ENCODE data around the gene LAMA3.

The LAMA3 gene

GRCh38 chr18:23945416-23946079, 256.3 kb downstream of the LAMA3 start:
- no peak for DNase-seq (ENCODE audit: extremely low read depth, low read depth)
- no peak for TF ChIP-seq CTCF (IDR thresholded peaks at IDR 0.05; ENCODE audit: low read depth, low read length)

GRCh38 chr18:23949863-23950262, 260.6 kb downstream of the LAMA3 start:
- no peak for DNase-seq (ENCODE audit: extremely low read depth, low read depth)
- TF ChIP-seq CTCF (IDR thresholded peaks at IDR 0.05; ENCODE audit: low read depth, low read length): no peak

GRCh38 chr18:23950644-23951043, 261.4 kb downstream of the LAMA3 start:
- no peak for TF ChIP-seq CTCF (IDR thresholded peaks at IDR 0.05; ENCODE audit: low read depth, low read length)
- no peak for DNase-seq (ENCODE audit: extremely low read depth, low read depth)

GRCh38 chr18:23951206-23951605, 262.0 kb downstream of the LAMA3 start:
- no peak for DNase-seq (ENCODE audit: extremely low read depth, low read depth)
- no peak for TF ChIP-seq CTCF (IDR thresholded peaks at IDR 0.05; ENCODE audit: low read depth, low read length)

GRCh38 chr18:23953984-23954383, 264.7 kb downstream of the LAMA3 start:
- no peak for TF ChIP-seq CTCF (IDR thresholded peaks at IDR 0.05; ENCODE audit: low read depth, low read length)
- DNase-seq (ENCODE audit: extremely low read depth, low read depth): no peak

- DNase-seq (ENCODE audit: extremely low read depth, low read depth): no peak
- TF ChIP-seq CTCF (IDR thresholded peaks at IDR 0.05; ENCODE audit: low read depth, low read length): no peak; the same call in none of the 2 replicates
Observed at GRCh38 chr18:23956483-23956882, 267.2 kb downstream of the LAMA3 start.

GRCh38 chr18:23958036-23958435, 268.8 kb downstream of the LAMA3 start:
- DNase-seq (ENCODE audit: extremely low read depth, low read depth): no peak
- TF ChIP-seq CTCF (IDR thresholded peaks at IDR 0.05; ENCODE audit: low read depth, low read length): no peak
